ENCODE data around the gene CYB5R2. TPM values are rescaled to one million over a fixed set of nuclear protein-coding genes. Genes with fewer than 3 reads are reported as not detected.
A peak's percentile ranks its signal among the peaks of the same experiment; 100 is the strongest.

The CYB5R2 gene
- total RNA-seq, 1 donor from 2014 or later = 6.8 TPM

DNA sequence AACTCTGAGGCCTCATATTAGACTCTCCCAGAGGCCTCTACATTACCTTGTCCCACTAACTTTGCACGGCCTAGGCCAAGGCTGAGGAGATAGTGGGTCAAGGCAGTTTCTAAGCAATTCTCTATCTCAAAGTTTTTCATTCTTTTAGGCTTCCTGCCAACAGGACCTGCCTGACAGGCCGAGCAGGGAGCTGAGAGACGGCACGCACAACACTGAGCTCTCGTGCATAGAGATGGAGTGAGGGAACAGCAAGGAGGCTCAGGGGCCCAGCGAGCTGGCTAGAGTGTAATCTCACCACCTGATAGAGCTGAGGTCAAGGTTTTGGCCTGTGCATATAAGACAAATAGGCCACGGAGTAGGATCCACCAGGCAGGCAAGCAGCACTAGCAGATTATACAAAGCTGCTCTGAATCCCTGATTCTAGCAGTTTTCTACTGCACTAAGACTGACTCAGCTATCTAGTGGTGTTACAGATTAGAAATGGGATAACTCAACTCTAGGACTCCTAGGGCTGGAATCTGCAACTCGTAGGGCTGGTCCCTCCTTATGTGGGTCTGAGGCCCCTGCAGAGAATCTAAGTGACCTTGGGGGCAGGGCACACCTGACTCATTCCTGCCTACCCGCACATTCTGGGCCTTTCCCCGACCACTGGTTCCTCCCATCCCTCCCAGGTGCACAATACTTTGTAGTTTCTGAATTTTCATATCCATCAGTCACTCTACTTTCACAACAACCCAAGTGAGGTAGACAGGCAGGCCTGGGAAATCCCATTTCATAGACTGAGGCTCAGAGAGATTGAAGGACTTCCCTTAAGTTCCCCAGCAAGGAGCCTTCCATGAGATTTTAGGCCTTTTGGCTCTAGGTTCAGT, 1.7 kb downstream of the CYB5R2 start:
- Mint-ChIP-seq H3K4me1 (ENCODE audit: unreplicated experiment) (peaks cover 18% of the 10 kb centered on the region), H3K9me3 (ENCODE audit: unreplicated experiment) (no peaks in the 10 kb centered on the region), H3K27me3 (ENCODE audit: unreplicated experiment) (peaks cover 6% of the 10 kb centered on the region), H3K27ac (ENCODE audit: unreplicated experiment) (no peak overlapping the region), H3K4me3 (ENCODE audit: unreplicated experiment) (peak overlapping the region; percentile 42), H3K36me3 (ENCODE audit: low read depth, unreplicated experiment) (no peaks in the 10 kb centered on the region)
- TF ChIP-seq CTCF (IDR thresholded peaks at IDR 0.05; ENCODE audit: unreplicated experiment) = no peak
- DNase-seq (ENCODE audit: low spot score) = no peak

GRCh38 chr11:7670641-7671040, 2.7 kb downstream of the CYB5R2 start:
- no peaks in the 10 kb centered on the region for H3K36me3 Mint-ChIP-seq (ENCODE audit: low read depth, unreplicated experiment)
- no peaks in the 10 kb centered on the region for H3K9me3 Mint-ChIP-seq (ENCODE audit: unreplicated experiment)

DNA sequence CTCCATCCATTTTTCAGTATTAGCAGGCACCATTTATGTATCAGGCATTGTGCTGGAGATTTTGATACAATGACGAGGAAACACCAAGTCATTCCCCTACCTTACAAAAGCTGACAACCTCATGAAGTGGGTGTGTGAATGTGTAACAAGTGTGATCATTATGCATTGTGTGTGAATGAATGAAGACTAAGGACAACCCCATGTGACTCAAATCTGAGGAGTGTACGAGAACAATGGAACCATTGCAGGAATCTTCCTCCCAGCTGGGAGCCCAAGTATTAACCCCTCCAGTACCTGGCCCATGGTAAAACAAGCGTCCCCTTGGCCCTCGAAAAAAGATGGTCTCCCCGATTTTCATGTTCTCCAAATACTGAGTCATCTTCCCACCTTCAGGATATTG, 4.4 kb downstream of the CYB5R2 start:
- Mint-ChIP-seq H3K36me3 (ENCODE audit: low read depth, unreplicated experiment) (peaks cover 2% of the 10 kb centered on the region), H3K27me3 (ENCODE audit: unreplicated experiment) (peaks cover 7% of the 10 kb centered on the region), H3K27ac (ENCODE audit: unreplicated experiment) (no peak overlapping the region), H3K9me3 (ENCODE audit: unreplicated experiment) (no peaks in the 10 kb centered on the region), H3K4me3 (ENCODE audit: unreplicated experiment) (no peak overlapping the region), H3K4me1 (ENCODE audit: unreplicated experiment) (peaks cover 8% of the 10 kb centered on the region)
- TF ChIP-seq CTCF (IDR thresholded peaks at IDR 0.05; ENCODE audit: unreplicated experiment) = no peak
- DNase-seq (ENCODE audit: low spot score) = no peak

More at GRCh38 chr11:7670641-7671040, 2.7 kb downstream of the CYB5R2 start:
- peaks cover 7% of the 10 kb centered on the region for H3K27me3 Mint-ChIP-seq (ENCODE audit: unreplicated experiment)
- no peak for DNase-seq (ENCODE audit: low spot score)
- peaks cover 11% of the 10 kb centered on the region for H3K4me1 Mint-ChIP-seq (ENCODE audit: unreplicated experiment)
- no peak overlapping the region for H3K27ac Mint-ChIP-seq (ENCODE audit: unreplicated experiment)
- no peak overlapping the region for H3K4me3 Mint-ChIP-seq (ENCODE audit: unreplicated experiment)
- no peak for TF ChIP-seq CTCF (IDR thresholded peaks at IDR 0.05; ENCODE audit: unreplicated experiment)

GRCh38 chr11:7668464-7668863, 4.8 kb downstream of the CYB5R2 start:
- no peak for DNase-seq (ENCODE audit: low spot score)
- Mint-ChIP-seq H3K4me3 (ENCODE audit: unreplicated experiment) (no peak overlapping the region), H3K9me3 (ENCODE audit: unreplicated experiment) (no peaks in the 10 kb centered on the region), H3K36me3 (ENCODE audit: low read depth, unreplicated experiment) (peaks cover 4% of the 10 kb centered on the region), H3K27me3 (ENCODE audit: unreplicated experiment) (peaks cover 7% of the 10 kb centered on the region), H3K27ac (ENCODE audit: unreplicated experiment) (no peak overlapping the region), H3K4me1 (ENCODE audit: unreplicated experiment) (peaks cover 8% of the 10 kb centered on the region)
- TF ChIP-seq CTCF (IDR thresholded peaks at IDR 0.05; ENCODE audit: unreplicated experiment) = no peak

DNA sequence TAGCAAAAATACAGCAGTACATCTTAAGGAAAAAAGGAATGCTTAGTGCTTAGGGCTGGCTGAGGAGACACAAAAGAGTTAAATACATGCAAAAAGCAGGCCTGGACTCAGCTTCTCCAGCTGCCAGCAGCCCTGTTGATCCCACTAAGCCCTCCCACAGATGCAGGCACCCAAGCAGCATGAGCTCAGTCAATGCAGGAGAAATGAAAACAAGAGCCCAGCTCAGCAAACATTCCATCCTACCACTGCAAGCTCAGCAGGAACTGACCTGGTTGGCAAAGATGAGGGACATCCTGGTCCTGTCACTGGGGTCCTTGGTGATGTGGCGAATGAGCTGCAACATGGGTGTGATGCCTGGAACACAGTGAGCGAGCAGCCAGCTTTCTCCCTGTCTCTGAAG, 5.8 kb downstream of the CYB5R2 start:
- no peak overlapping the region for H3K4me3 Mint-ChIP-seq (ENCODE audit: unreplicated experiment)
- H3K27me3 Mint-ChIP-seq (ENCODE audit: unreplicated experiment) = peaks cover 4% of the 10 kb centered on the region
- H3K36me3 Mint-ChIP-seq (ENCODE audit: low read depth, unreplicated experiment) = peaks cover 4% of the 10 kb centered on the region
- no peak for DNase-seq (ENCODE audit: low spot score)
- H3K9me3 Mint-ChIP-seq (ENCODE audit: unreplicated experiment) = no peaks in the 10 kb centered on the region
- peaks cover 8% of the 10 kb centered on the region for H3K4me1 Mint-ChIP-seq (ENCODE audit: unreplicated experiment)
- H3K27ac Mint-ChIP-seq (ENCODE audit: unreplicated experiment) = no peak overlapping the region
- no peak for TF ChIP-seq CTCF (IDR thresholded peaks at IDR 0.05; ENCODE audit: unreplicated experiment)
